EL (cell line): Measurements from ENCODE around the gene SUSD6.
"Not testable (repeated sequence)": the region's sequence is repeated elsewhere in the genome, so short reads cannot be mapped to it uniquely, and the experiment has no call there.

Experiments used
- DNase-seq: peaks from one replicate; pipeline ENCODE4 v3.0.0-alpha.2; 2016

The SUSD6 gene

GRCh38 chr14:69593018-69593677 lies 18.2 kb upstream of the SUSD6 start:
- no peak for DNase-seq

GRCh38 chr14:69594846-69595245 lies 16.6 kb upstream of the SUSD6 start:
- DNase-seq = no peak

GRCh38 chr14:69595336-69595735 lies 16.1 kb upstream of the SUSD6 start:
- no peak for DNase-seq

- DNase-seq = not testable (repeated sequence)
Observed at GRCh38 chr14:69599431-69599830, 12.0 kb upstream of the SUSD6 start.

- no peak for DNase-seq
Observed at GRCh38 chr14:69600304-69600891, 11.0 kb upstream of the SUSD6 start.

GRCh38 chr14:69605738-69606137 lies 5.7 kb upstream of the SUSD6 start:
- DNase-seq = no peak

GRCh38 chr14:69606258-69607184 lies 4.9 kb upstream of the SUSD6 start:
- DNase-seq = no peak

- no peak for DNase-seq
Observed at GRCh38 chr14:69610020-69610873, 1.1 kb upstream of the SUSD6 start.

GRCh38 chr14:69610874-69611171 lies 573 bp upstream of the SUSD6 start:
- DNase-seq = peak; percentile 24

GRCh38 chr14:69612014-69612782 lies 802 bp downstream of the SUSD6 start:
- DNase-seq = peak; percentile 47

GRCh38 chr14:69612783-69613130 lies 1.4 kb downstream of the SUSD6 start:
- DNase-seq = peak; percentile 12

GRCh38 chr14:69613312-69614073 lies 2.1 kb downstream of the SUSD6 start:
- no peak for DNase-seq

GRCh38 chr14:69614592-69614991 lies 3.2 kb downstream of the SUSD6 start:
- no peak for DNase-seq

GRCh38 chr14:69615121-69615495 lies 3.7 kb downstream of the SUSD6 start:
- DNase-seq = no peak

- DNase-seq = peak; percentile 81
Observed at GRCh38 chr14:69615496-69616407, 4.4 kb downstream of the SUSD6 start.

GRCh38 chr14:69616408-69616773 lies 5.0 kb downstream of the SUSD6 start:
- no peak for DNase-seq

GRCh38 chr14:69617796-69618195 lies 6.4 kb downstream of the SUSD6 start:
- no peak for DNase-seq

- peak; percentile 27 for DNase-seq
Observed at GRCh38 chr14:69619012-69619411, 7.6 kb downstream of the SUSD6 start.

GRCh38 chr14:69620211-69620611 lies 8.8 kb downstream of the SUSD6 start:
- DNase-seq = no peak

GRCh38 chr14:69620981-69621380 lies 9.6 kb downstream of the SUSD6 start:
- DNase-seq = no peak

GRCh38 chr14:69624136-69624535 lies 12.7 kb downstream of the SUSD6 start:
- no peak for DNase-seq
